SW 1271 (cell line): ENCODE data around the gene THADA.
"Not testable (repeated sequence)": the region's sequence is repeated elsewhere in the genome, so short reads cannot be mapped to it uniquely, and the experiment has no call there.

Source experiments
- DNase-seq, 2 experiments: peaks; one replicate each; lab custom pipeline; 2025; lab: John Stamatoyannopoulos, UW

Gene THADA

DNA sequence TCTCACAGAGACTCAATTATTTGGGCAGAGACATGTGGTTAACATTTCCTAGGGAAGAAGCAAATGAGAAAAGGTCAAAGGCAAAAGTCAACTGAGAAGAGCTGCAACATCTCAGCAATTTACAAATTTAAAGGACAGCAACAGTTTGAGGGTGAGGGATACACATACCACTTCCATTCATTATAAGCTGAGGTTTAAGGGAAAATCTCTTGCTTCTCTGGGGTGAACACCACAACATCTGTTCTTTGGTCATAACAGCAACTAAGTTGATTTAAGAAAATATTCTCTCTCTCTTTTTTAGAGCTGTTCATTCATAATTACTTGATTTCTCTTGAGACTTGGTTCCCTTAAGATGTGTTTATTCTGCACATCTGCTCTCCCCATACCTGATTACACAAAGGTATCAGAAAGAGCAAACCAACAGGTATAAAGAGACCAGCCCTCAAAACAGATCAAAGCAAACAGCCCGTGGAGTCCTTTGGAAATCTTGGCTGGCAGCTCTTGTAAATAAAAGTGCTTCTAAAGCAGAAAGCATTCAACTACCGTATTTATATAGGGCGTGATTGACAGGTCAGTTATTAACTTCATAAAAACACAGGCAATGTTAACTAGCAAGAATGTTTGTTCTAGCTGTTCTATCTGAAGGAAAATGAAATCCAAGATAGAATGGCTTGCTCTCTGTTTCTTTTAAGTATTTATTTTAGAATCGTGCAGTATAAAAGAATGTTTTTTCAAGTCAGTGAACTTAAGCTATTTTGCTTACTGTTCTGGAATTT, 132.8 kb downstream of the THADA start:
- no peak for DNase-seq

DNA sequence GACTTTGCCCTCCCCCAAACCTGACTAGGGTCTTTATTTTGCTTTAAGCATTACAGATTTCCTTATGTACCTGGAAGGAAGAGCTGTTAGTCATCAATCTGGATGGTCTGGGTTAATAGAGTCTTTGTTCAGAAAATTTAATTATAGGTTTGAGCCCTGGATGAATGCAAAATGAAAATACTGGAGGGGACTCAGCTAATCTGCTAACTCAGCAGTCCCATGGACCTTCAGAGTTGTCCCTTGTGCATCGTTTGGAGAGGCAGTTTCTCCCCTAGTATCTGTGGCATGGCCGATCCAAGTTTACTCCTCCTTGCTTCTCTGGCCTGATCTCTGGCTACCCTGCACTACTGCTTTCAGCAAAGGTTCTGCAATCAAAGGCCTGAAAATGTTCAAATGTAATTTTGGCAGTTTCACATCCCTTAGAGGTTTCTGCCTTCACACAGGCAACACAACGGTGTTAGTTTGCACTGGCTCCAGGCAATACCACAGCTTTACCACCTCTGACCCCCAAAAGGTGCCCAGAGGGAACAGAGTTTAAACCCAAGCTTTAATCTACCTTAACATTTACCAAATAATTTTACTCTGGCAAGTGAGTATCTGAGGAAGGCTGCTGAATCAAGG, 134.3 kb downstream of the THADA start:
- no peak for DNase-seq

DNA sequence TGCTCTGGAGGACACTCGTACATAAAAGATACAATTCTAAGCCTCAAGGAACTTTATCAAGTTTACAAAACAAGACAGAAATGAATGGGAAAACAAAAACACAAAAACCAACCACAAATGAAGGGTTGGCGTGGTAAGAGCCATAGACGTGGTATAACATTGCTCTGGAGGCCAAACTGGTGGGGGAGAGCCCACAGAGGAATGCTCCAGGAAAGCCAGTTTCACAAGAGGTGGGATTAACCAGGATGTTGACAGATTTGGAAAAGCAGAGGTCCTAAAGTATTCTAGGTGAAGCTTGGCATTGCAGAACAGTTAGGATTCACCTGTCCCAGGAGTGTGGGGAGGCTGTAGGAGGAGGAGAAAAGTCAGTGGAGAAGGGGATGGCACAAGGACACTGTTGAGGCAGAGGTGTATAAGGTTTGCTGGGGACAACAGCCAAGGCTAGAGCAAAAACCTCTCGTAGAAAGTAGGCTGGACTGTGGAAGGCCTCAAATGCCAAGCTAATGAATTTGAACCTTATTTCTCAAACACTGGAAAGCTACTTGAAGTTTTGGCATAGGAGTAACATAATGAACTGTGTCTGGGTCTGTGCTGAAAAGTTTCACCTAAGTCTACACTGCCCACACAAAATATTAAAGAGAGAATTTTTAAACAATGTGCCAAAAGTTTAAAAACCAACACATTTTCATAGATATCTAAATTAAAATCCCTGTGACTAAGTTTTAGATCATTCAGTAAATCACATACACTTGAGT, 135.1 kb downstream of the THADA start:
- DNase-seq: no peak

DNA sequence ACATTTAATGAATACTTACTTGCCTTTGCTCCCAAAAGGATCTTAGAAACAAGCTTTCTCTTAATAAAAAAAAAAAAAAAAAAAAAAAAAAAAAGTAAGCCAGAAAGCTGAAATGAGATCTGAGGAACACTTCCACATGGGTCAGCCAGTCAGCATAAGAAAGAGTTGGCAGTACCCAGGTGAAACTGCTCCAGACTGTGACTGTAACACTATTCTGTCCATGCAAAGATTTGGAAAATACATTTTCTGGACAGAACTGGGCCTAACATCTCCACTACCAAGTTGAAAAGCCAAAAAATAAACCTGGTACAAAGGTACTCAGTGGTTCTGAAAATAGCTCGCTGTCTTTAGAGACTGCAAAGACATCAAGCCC, 135.7 kb downstream of the THADA start:
- no peak for DNase-seq

DNA sequence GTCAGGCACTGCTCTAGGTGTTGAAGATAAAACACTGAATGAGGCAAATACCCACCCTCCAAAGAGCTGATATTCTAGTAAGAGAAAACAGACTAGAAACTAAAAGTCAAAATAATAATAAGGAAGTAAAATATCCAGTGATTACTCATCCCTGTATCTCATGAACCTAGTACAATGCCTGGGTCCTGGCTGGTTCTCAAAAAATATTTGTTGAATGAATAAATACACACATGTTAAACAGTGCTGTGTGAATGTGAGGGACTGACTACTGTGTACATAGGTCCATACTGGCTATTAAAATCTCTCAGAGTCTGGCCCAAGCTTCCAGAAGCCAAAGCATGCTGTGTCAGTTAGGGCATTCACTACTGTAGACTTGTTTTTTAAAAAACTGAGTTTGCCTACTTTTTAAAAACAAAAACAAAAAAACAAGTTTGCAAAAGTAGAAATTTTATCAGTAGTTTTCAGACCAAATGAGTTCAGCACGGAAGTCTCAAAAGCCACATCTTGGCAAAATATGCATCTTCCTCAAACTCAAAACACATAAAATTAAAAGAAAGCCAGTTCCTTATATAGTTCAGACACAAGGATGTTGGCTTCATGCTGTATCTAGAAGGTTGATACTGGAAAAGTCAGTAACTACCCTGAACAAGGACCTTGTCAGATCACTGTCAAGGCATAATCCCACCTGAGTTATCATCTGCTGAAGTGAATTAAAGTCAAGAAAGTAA, 136.2 kb downstream of the THADA start:
- DNase-seq: no peak

DNA sequence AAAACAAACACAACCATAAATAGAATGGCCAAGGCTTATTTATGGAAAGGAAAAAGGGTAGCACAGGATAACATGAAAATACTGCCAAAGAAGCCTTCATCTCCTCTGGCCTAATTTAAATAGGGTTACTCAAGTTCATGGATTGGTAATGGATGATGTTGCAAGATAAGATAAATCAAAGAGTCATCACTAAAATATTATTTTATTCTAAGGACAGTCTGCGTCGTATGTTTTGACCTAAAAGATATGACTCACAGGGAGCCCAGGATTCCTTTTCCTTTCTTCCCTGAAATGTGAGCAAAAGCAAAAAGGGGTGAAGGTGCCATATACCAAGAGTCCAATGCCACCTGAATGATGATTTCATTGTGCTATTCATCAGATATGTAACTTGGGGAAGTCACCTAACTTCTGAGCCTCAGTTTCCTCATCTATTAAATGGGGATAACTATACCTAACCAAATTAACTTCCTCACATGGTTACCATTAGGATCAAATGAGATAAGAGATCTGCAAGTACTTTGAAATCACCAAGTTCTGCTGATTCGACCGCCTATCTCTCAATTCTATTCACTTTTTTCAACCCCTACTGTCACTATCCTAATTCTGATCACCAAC, 137.7 kb downstream of the THADA start:
- DNase-seq: no peak

DNA sequence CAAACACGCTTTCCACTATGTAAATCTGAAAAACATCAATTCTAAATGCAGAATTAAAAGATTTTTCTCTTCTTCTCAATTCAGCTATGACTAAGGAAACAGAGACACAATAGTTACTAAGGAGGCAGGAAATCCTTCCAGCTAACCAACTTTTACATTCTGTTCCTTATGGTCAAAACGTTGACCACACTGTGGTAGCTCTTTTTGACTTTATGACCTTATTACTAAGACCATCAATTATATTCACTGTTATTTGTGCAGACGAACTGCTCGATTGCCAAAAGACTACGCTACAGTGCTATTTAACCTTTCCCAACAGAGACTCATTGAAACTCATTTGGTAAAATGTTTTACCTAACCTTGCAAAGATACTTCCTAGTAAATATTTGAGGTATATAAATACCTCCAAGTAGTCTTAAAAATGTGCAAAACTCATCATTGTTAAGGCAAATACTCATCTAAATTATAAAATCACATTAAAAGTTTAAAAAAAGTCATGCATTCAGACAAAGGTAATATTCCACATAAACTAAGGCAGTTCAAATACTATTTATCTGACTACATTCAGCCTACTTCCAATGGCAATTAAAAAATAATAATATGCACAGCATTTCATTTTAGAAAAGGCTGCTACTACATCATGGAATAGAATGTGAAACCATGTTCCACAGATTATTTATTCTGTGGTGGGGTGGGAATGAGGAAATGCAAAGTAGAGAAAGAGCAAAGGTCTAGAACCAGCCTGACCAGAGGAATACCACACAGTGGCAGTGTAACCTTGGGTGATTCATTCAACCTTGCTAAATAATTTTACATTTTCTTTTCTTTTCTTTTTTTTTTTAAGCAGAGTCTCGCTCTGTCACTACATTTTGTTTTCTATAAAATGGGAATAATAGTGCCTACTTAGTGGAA, 139.9 kb downstream of the THADA start:
- DNase-seq: no peak

DNA sequence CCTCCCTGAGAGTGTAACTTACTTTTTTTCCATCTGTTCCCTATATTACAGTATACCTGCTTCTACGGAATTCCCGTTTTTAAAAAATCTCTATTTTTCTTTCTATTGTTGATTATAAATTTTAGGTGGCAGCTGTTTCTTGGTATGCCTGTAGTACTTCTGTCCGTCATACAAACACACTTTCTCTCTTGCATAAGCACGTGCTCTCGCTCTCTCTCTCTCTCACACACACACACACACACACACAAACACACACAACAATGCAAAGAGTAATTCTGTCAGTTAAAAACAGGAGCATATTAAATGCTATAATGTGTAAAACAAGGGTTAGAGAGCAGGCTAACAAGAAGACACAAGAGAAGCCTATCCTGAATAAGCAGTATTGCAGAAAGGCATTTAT, 140.5 kb downstream of the THADA start:
- DNase-seq: no peak

DNA sequence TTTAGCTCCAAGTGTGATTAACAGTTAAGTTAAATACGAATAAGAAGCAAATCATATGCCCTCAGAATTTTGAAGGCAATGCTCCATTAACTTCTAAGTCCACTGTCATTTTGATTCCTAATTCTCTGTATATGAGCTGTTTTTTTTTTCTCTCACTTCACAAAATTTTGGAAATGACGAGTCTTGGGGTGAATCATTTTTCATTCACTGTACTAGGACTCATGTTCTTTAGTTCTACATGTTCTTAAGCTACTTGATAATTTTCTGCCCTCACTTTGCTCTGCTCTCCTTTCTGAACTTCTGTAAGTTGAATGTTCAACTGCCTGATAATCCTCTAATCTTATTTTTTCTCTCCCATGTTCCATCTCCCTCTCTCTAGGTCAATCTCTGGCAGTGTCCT, 141.0 kb downstream of the THADA start:
- DNase-seq: no peak

DNA sequence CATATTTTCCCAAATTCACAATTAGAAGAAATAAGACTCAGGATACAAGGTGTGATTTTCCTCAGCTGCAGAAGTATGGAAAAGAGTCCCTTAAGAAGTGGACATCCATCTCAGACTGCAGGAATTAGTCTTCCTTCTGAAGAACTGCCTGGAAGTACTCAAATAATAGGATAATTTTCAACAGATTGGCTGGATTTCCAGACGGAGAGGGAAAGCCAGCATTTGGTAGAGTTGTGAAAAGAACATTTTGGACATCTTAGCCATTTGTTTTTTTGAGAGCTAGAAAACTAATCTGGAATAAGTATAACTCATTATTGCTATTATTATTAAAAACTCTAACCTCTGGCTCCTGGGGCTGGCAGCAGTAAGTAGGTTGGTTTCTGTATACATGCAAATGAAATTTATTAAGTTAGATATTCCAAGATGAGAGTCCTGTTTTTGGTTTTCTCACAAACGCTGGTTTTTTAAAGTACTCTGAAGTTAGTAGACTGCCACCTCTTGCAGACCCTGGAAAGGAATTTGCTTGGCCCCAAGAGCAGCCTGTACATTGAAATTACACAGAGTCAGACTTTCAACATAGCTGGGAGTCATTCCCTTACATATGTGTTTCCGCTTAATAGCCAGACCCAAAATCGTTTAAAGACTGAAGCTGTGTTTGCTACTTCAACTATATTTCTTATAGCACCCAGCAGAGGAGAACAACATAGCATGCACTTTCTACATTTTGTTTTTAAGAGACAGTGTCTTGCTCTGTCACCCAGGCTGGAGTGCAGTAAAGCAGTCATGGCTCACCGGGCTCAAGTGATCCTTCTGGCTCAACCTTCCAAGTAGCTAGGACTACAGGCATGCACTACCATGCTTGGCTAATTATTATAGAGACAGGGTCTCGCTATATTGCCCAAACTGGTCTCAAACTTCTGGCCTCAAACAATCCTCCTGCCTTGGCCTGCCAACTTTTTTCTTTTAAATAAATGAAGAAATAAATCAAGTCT, 142.4 kb downstream of the THADA start:
- DNase-seq: no peak

DNA sequence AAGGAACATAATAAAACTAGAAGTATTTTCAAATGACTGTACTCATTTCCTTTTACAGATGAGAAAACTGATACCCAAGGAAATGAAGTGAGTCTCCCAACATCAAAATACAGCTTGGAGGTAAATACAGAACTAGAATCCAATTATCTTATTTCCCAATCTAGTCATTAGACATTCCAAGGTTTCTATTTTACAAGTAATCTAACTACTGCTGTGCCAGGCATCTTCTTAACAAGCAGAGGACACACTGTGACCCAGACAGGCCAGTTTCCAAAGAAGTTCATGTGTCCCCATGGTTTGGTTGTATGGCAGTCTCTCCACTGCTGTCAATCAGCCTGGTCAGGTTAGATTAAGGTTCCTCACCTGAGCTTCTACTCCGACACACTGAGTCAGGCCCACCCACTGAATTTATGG, 143.5 kb downstream of the THADA start:
- DNase-seq: no peak

DNA sequence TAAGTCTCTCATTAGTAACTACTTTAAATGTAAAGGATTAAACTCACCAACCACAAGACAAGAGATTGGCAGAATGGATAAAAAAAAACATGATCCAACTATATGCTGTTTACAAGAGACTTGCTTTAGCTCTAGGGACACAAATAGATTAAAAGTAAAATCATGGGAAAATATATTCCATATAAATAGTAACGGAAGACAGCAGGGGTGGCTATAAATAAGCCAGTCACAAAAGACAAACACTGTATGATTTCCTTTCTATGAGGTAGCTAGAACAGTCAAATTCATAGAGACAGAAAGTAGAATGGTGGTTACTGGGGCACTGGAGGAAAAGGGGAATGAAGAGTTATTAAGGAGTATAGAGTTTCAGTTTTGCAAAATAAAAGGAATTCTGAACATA, 145.2 kb downstream of the THADA start:
- no peak for DNase-seq

DNA sequence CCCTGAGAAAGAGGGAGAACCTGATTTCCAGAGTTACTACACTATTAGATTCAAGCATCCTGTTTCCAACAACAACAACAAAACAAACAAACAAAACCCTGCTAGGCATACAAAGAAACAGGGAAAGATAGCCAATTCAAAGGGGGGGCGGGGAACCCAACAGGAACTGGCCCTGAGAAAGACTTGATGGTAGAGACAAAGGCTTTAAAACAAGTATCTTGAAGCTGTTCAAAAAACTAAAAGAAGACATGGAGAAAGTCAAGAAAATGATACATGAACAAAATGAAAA, 147.1 kb downstream of the THADA start:
- no peak for DNase-seq

DNA sequence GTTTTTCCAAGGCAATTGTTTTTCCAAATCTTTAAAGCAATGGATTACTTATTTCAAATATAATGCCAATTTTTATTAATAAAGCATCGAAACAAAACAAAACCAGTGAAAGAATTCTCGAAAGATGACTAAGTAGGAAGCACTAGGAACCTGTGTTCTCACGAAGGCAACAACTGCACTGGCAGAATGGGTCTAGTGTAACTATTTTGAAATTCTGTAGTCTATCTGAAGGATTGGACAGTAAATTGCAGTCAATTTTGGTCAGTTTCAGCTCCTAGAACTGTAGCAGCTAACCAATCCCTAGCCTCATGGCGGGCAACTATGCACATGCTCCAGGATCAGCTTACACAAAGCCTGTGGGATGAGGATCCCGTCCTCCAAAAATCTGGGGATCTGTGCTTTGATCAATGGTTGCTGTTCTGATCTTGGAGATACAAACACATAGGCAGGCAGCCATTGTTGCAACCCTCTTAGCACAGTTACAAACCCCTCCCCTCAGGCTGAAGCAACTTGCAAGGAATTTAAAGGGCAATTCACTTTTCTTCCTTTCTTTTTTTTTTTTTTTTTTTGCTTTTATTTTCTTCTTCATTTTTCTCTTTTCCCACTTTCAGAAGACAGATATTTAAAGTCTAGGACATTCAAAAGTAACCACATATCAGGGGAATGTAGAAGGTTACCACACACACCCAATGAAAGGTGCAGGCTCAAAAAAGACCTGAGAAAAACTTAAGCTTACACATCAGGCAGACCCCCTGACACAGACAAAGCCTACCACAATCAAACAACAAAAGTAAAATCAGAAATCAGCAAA, 147.6 kb downstream of the THADA start:
- DNase-seq: no peak

DNA sequence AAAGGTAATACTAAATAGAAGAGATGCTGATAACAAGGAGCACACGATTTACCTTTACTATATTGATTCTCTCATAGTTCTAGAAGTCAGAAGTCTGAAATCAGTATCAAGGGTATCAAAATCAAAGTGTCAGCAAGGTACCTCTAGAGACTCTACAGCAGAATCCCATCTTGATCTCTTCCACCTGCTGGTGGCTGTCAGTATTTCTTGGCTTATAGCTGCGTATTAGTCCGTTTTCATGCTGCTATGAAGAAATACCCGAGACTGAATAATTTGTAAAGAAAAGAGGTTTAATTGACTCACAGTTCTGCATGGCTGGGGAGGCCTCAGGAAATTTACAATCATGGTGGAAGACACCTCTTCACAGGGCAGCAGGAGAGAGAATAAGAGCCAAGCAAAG, 149.1 kb downstream of the THADA start:
- DNase-seq: not testable (repeated sequence)

DNA sequence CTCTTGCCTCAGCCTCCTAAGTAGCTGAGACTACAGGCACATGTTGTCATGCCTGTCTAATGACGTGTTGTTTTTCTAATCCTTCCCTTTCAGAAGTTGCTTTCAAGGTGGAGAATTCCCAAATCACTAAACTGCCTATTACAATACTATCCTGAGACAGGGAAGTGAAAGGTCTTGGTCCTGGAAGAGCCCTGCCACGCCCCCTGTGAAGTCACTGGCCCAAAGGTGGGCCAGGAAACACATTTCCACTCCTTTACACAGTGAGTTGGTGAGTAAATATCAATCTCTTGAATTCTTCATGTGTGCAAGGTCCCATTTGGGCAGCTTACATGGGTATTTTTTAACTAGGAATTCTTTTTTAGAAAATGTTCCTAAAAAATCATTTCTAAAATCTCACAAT, 150.1 kb downstream of the THADA start:
- no peak for DNase-seq

DNA sequence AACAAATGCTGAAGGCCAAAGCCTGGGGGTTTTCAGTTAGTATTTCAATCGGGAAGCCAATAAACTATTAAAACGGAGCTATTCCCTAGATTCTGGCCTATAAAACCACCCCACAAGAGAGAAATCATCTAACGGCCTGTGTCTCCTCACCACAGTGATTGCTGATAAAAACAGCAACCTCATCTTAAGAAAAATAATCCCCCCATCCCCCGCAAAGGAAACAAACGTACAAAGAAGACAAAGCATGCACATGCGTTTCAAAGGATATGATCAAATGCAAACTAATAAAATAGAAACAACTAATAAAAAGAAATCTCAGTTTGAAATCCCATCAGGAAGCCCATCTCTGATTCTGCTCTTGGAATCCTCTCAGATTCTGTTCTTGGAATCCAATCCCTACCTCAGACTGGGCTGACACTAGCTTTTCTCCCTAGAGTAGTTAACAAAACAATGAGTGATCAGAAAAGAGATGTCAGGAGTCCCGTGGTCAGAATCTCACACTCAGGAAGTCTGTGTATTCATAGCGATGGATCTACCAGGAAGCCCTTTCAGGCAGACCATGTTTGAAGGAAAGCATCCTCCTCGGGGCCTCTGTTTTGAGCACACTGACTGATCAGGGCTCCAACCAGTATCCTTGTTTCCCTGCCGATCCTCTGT, 150.7 kb downstream of the THADA start:
- DNase-seq: no peak

DNA sequence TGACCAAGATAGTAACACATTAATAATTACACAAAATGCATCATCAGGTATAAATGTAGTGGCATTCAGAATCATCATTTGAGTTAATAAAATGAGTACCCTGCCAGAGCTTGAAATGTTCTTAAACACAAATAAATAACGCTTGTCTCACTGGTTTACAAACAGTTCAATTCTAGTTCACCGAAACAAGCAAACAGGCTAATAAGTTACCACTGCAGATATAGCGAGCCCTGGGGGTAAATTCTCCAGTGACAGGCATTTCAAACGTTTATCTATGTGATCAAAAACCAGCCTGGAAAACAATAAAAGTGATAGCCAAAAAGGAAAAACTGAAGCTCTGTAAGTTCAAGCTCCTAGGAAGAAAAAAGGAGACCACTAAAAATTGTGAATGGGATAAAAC, 152.6 kb downstream of the THADA start:
- DNase-seq: no peak

DNA sequence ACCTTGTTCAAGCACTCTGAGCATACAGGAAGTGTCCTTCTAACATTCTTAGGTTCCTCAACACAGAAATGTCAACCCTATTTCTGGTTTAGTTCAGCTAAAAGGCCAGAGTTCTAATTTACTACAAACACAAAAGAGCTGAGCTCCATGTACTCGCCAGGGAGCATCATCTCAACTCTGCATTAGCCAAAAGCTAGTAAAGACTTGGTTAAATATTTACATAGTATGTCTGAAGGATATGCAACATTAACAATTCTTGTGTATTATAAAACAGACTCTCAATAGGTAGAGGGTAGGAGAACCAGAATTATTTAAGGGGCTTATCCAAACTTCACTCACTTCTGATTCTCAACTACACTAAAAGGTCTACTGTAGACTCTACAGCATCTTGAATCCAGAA, 154.6 kb downstream of the THADA start:
- DNase-seq: no peak
